Activated naive CD8-positive, alpha-beta T cell (primary cell): Measurements from ENCODE around the gene CCDC197.

Source experiments
- H3K27ac Mint-ChIP-seq: one replicate; pipeline ENCODE4 v1.8.0; 2021; ENCODE audit warnings: mixed read lengths
- H3K27me3 Mint-ChIP-seq: one replicate; pipeline ENCODE4 v1.8.0; 2021; ENCODE audit warnings: mixed read lengths
- H3K36me3 Mint-ChIP-seq: one replicate; pipeline ENCODE4 v1.8.0; 2021; ENCODE audit warnings: mixed read lengths
- H3K4me1 Mint-ChIP-seq: one replicate; pipeline ENCODE4 v1.8.0; 2021; ENCODE audit warnings: low read depth, mixed read lengths
- H3K4me3 Mint-ChIP-seq: one replicate; pipeline ENCODE4 v1.8.0; 2021; ENCODE audit warnings: mild to moderate bottlenecking, mixed read lengths
- H3K9me3 Mint-ChIP-seq: one replicate; pipeline ENCODE4 v1.8.0; 2021; ENCODE audit warnings: low read depth, mixed read lengths

The CCDC197 gene

GRCh38 chr14:94027566-94028449 is 30.7 kb downstream of the CCDC197 start:
- H3K27ac Mint-ChIP-seq, result peak overlapping the region; percentile 78
- H3K4me3 Mint-ChIP-seq, result peak overlapping the region; percentile 68

GRCh38 chr14:94028450-94028826 is 31.3 kb downstream of the CCDC197 start:
- no peaks in the 10 kb centered on the region for H3K27me3 Mint-ChIP-seq
- H3K4me3 Mint-ChIP-seq, result peak overlapping the region; percentile 68
- no peaks in the 10 kb centered on the region for H3K36me3 Mint-ChIP-seq
- H3K9me3 Mint-ChIP-seq, result no peaks in the 10 kb centered on the region
- peak overlapping the region; percentile 78 for H3K27ac Mint-ChIP-seq
- peaks cover 16% of the 10 kb centered on the region for H3K4me1 Mint-ChIP-seq

More at GRCh38 chr14:94027566-94028449, 30.7 kb downstream of the CCDC197 start:
- no peaks in the 10 kb centered on the region for H3K36me3 Mint-ChIP-seq
- H3K27me3 Mint-ChIP-seq, result peaks cover 1% of the 10 kb centered on the region
- peaks cover 17% of the 10 kb centered on the region for H3K4me1 Mint-ChIP-seq
- no peaks in the 10 kb centered on the region for H3K9me3 Mint-ChIP-seq

DNA sequence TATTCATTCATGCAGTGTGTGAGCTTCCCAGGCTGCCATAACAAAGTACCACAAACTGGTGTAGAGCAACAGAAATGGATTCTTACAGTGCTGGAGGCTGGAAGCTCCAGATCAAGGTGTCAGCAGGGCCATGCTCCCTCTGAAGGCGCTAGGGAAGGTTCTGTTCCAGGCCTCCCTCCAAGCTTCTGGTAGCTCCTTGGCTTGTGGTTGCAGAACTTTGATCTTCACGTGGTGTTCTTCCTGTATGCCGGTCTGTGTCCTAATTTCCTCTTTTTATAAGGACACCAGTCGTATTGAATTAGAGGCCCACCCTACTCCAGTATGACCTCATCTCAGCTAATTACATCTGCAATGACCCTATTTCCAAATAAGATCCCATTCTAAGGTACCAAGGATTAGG is 32.2 kb downstream of the CCDC197 start:
- Mint-ChIP-seq H3K4me3 (no peak overlapping the region), H3K36me3 (no peaks in the 10 kb centered on the region), H3K9me3 (no peaks in the 10 kb centered on the region), H3K27me3 (no peaks in the 10 kb centered on the region), H3K27ac (no peak overlapping the region), H3K4me1 (peaks cover 16% of the 10 kb centered on the region)

DNA sequence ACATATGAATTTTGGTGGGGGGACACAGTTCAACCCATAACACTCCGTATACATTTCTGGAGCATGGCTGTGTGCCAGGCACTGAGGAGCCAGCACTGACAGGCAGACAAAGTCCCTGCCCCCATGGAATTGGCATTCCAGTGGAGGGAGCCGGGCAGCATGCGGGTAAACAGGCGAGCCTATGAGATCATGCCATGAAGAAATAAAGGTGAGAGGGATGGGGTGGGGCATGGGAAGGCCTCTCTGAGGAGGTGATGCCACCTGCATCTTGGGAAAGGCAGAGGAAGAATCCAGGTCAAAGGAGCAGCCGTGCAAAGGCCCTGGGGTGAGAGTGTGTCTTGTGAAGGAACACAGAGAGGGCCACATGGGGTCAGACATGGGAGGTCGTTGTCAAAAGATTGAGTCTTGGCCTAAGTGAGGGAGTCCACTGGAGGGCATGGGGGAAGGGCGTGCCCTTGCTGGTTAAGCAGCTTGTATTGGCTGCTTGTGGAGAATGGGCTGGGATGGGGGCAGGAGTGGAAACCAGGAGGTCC is 32.6 kb downstream of the CCDC197 start:
- Mint-ChIP-seq H3K9me3 (no peaks in the 10 kb centered on the region), H3K27ac (no peak overlapping the region), H3K27me3 (no peaks in the 10 kb centered on the region)

GRCh38 chr14:94030571-94030970 is 33.5 kb downstream of the CCDC197 start:
- Mint-ChIP-seq H3K4me1 (peaks cover 16% of the 10 kb centered on the region), H3K27ac (no peak overlapping the region), H3K9me3 (no peaks in the 10 kb centered on the region), H3K27me3 (no peaks in the 10 kb centered on the region), H3K4me3 (no peak overlapping the region), H3K36me3 (no peaks in the 10 kb centered on the region)

More for the DNA sequence above, 32.6 kb downstream of the CCDC197 start:
- Mint-ChIP-seq H3K4me3 (no peak overlapping the region), H3K36me3 (no peaks in the 10 kb centered on the region), H3K4me1 (peaks cover 16% of the 10 kb centered on the region)

DNA sequence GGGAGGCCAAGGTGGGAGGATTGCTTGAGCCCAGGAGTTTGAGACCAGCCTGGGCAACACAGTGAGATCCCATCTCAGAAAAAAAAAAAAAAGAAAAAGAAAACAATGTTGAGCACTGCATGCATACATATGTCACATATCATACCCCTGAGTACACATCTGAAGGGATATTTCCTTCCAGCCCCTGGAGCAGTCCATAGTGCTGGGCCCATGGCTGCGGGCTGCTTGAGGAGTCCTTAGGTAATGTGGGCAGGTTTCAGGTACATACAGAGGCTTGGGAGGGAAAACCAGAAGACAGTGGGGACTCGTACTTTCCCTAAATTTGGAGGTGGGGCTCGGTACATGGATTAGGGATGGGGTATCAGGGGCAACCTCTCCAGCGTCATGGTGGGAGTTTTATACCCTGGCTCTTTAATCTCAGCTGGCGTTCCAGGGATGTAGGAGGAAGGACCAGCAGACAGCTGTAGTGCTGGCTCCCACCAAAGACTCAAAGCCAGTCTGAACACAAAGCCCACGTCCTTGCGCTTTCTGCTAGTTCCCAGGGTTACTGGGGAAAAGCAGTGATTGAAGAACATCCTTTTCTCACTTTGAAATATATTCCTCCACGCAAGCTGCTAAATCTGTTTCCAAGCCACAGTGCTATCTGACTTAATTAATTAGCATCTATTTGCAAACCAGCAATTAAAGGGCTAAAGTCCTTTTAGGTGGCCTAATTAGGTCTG is 34.2 kb downstream of the CCDC197 start:
- no peak overlapping the region for H3K4me3 Mint-ChIP-seq
- H3K36me3 Mint-ChIP-seq, result no peaks in the 10 kb centered on the region
- no peaks in the 10 kb centered on the region for H3K27me3 Mint-ChIP-seq
- no peaks in the 10 kb centered on the region for H3K9me3 Mint-ChIP-seq
- no peak overlapping the region for H3K27ac Mint-ChIP-seq
- H3K4me1 Mint-ChIP-seq, result peaks cover 10% of the 10 kb centered on the region

DNA sequence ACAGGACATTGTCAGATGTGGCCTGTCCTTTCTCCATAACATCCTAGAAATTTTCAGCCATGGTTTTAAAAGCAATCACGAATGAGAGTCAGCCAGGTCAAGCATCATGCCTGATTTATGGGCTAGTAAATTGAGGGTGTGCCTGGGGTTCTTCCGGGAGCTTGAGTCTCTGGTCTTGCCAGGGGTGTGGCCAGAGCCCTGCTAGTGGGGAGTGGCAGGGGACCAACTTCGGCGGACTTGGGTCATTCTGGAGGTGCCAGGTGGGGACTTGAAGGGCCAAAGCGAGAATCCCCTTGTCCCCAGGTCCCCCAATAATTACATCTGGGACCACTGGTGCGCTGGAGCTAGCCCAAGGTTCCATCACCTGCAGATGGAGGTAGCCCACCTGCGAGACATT is 34.8 kb downstream of the CCDC197 start:
- Mint-ChIP-seq H3K27me3 (no peaks in the 10 kb centered on the region), H3K36me3 (no peaks in the 10 kb centered on the region), H3K4me3 (no peak overlapping the region), H3K4me1 (peaks cover 13% of the 10 kb centered on the region), H3K9me3 (no peaks in the 10 kb centered on the region), H3K27ac (no peak overlapping the region)

GRCh38 chr14:94034886-94035285 is 37.8 kb downstream of the CCDC197 start:
- Mint-ChIP-seq H3K27ac (no peak overlapping the region), H3K9me3 (no peaks in the 10 kb centered on the region), H3K4me3 (no peak overlapping the region), H3K4me1 (peaks cover 3% of the 10 kb centered on the region), H3K36me3 (no peaks in the 10 kb centered on the region), H3K27me3 (no peaks in the 10 kb centered on the region)

DNA sequence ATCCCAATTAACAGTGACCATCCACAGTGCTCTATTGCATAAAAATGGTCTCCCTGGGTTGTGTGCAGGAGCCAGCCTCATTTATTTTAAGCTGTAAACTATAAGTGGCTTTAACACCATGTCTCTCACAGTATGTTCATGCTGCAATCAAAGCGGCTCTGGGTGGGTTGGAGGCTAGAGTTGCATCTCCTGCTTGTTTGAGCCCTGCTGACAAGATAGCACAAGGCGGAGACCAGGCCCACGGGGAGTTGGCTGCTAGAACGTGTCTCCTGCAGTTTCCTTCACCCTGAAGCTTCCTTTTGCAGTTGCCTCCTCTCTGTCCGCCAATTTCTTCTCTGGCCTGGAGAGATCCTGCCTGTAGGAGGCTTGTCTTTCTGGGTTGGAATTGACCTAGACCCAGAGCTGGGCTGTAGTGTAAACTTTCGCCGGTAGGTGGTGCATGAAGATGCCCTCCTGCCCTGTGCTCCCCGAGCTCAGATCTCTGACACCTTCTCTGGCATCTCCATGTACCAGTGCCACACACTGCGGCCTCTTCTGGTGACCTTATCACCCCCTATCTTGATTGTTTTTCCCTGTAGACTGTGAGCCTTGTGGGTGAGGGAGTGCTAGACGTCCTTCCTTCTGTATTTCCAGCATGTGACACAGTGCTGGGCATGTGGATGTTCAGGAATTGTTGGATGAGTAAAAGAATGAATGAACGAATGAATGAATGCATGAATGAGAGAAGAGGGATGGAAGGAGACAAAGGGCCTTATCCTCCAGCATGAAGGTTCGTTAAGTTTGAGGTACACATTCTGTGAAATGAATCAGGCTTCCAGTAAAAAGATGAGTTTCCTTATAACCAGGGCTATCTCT is 39.4 kb downstream of the CCDC197 start:
- no peaks in the 10 kb centered on the region for H3K9me3 Mint-ChIP-seq
- H3K4me3 Mint-ChIP-seq, result no peak overlapping the region
- H3K4me1 Mint-ChIP-seq, result peaks cover 3% of the 10 kb centered on the region
- no peaks in the 10 kb centered on the region for H3K27me3 Mint-ChIP-seq
- peak overlapping the region; percentile 24 for H3K27ac Mint-ChIP-seq
- H3K36me3 Mint-ChIP-seq, result no peaks in the 10 kb centered on the region

GRCh38 chr14:94037954-94038353 is 40.9 kb downstream of the CCDC197 start:
- no peaks in the 10 kb centered on the region for H3K36me3 Mint-ChIP-seq
- H3K27me3 Mint-ChIP-seq, result no peaks in the 10 kb centered on the region
- no peaks in the 10 kb centered on the region for H3K9me3 Mint-ChIP-seq
- no peak overlapping the region for H3K27ac Mint-ChIP-seq
- H3K4me1 Mint-ChIP-seq, result peaks cover 3% of the 10 kb centered on the region
- H3K4me3 Mint-ChIP-seq, result no peak overlapping the region

DNA sequence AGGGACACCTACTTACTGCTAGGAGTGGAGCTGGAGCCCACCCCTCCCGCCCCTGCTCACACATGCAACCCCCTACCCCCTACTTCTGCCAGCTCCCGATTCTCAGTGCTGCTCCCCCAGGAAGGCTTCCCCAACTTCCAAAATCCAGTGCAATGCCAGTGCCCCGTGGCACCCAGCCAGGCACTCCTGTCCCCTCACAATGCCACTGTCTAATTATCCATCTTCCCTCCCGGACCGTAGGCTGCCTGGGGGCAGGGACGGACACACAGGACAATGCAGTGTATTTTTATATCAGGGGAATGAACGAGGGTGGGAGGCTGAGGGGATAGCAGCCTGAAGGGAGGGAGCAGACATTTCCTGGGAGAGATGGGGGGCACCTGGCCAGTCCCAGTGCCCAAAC is 41.4 kb downstream of the CCDC197 start:
- H3K36me3 Mint-ChIP-seq, result no peaks in the 10 kb centered on the region
- no peaks in the 10 kb centered on the region for H3K9me3 Mint-ChIP-seq
- H3K27ac Mint-ChIP-seq, result no peak overlapping the region
- no peaks in the 10 kb centered on the region for H3K27me3 Mint-ChIP-seq
- H3K4me1 Mint-ChIP-seq, result peaks cover 3% of the 10 kb centered on the region
- no peak overlapping the region for H3K4me3 Mint-ChIP-seq

DNA sequence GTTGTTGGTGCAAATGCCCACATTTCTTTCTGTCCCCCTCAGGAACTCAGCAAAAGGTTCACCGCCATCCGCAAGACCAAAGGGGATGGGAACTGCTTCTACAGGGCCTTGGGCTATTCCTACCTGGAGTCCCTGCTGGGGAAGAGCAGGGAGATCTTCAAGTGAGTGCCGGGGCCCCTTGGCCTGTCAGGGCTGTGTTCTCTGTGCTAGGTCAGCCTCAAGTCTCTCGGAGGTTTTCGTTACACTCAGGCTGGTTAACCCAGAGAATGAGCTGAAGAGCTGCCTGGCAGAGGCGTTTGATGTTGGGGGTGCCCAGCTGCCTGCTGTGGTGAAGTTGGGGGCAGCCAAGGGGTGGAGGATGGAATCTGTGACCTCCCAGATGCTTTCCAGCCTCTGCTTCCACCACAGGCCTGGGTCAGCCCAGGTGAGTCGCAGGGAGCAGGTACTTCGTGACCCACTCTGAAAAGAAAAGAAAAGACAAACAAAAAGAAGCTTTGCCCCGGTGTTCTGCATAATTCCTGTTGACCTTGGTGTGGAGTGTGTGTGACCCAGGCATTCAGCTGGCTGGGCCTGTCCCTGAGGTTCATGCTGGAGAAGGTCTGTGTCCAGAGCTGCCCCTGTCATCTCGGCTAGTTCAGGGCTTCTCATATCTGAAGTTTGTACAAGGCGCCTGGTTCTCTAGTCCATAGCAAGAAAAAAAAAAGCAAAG is 42.0 kb downstream of the CCDC197 start:
- H3K36me3 Mint-ChIP-seq, result no peaks in the 10 kb centered on the region
- H3K27ac Mint-ChIP-seq, result no peak overlapping the region
- peaks cover 3% of the 10 kb centered on the region for H3K4me1 Mint-ChIP-seq
- no peak overlapping the region for H3K4me3 Mint-ChIP-seq
- no peaks in the 10 kb centered on the region for H3K27me3 Mint-ChIP-seq
- no peaks in the 10 kb centered on the region for H3K9me3 Mint-ChIP-seq

GRCh38 chr14:94040247-94040646 is 43.1 kb downstream of the CCDC197 start:
- H3K27ac Mint-ChIP-seq, result no peak overlapping the region
- no peak overlapping the region for H3K4me3 Mint-ChIP-seq
- no peaks in the 10 kb centered on the region for H3K27me3 Mint-ChIP-seq
- no peaks in the 10 kb centered on the region for H3K9me3 Mint-ChIP-seq
- peaks cover 3% of the 10 kb centered on the region for H3K4me1 Mint-ChIP-seq
- no peaks in the 10 kb centered on the region for H3K36me3 Mint-ChIP-seq

- Mint-ChIP-seq H3K9me3 (no peaks in the 10 kb centered on the region), H3K36me3 (no peaks in the 10 kb centered on the region), H3K4me1 (peaks cover 3% of the 10 kb centered on the region), H3K27ac (no peak overlapping the region), H3K4me3 (no peak overlapping the region), H3K27me3 (no peaks in the 10 kb centered on the region)
These were observed 43.7 kb downstream of the CCDC197 start for GRCh38 chr14:94040796-94041195.
